Superior temporal gyrus (tissue), 1 donor: ENCODE data around the gene NPTN.
"Not testable (repeated sequence)": the region's sequence is repeated elsewhere in the genome, so short reads cannot be mapped to it uniquely, and the experiment has no call there.

ENCODE experiments used
- DNase-seq: peaks from one replicate; pipeline ENCODE4 v3.0.0-alpha.2; 2016; ENCODE audit errors: extremely low spot score

Gene NPTN

GRCh38 chr15:73600413-73601335 lies 32.5 kb downstream of the NPTN start:
- DNase-seq = no peak

- no peak for DNase-seq
These were observed 33.3 kb downstream of the NPTN start for GRCh38 chr15:73599934-73600333.

DNA sequence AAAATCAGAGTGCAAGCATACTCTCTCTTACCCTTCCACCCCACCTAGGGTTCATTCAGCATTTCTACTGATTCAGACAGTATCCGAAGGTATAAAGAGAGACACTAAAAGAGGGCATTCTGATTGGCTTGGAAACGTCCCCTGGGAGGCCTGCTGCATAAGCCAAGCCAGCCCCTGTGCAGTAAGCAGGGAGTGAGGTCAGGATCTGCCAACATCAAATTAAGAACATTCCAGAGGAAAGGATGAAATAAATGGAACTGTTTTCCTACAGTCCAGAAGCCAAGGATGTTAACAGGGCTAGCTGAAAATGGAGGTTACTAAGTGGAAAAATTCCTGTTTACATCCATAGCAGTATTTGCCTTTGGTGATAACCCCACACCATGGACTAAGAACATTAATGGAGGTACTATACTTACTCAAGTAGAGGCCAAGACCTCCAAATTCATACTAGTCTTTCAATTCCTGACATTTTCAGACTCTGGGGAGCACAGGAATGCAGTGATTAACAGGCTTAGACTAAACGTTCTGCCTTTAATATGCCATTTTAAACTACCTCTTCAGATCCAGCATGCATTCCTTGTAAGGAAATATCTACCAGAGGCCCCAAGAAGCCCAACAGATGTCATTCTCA lies 34.5 kb downstream of the NPTN start:
- no peak for DNase-seq

GRCh38 chr15:73597036-73597638 lies 36.1 kb downstream of the NPTN start:
- no peak for DNase-seq

GRCh38 chr15:73596174-73596573 lies 37.0 kb downstream of the NPTN start:
- DNase-seq = no peak

- DNase-seq = no peak
These were observed 39.1 kb downstream of the NPTN start for GRCh38 chr15:73594109-73594508.

DNA sequence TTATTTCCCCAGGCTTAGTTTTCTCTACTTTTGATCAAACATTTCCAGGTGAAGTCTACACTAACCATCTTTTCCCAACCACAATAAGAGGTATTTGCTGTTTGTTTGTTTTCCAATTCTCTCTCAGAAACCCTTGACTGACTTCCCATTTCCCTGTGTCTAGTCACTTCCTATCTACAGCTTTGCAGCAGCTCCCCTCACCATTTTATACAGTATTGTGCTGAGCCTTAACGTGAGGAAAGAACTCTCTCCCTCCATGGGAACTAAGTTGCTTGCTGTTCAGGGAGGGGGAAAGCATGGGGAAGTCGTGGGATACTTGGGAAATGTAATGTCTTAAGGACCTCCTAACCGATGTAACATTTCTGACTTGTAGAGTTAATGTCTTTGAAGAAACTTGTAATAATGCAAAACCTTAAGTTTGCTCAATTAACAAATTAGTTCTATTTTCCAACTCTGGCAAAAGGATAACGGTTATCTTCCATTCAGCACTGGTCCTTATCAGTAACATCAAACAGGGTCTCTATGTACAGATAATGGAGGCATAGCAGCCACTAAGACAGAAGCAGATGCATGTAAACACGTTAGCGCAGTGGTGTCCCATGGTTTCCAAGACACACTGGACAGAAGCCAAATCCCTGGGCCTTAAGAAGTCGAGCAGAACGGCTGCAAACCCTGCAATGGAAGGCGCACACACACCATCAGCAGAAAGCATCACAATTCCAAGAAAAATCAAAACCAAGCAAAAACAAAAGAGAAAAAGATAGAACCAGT lies 39.7 kb downstream of the NPTN start:
- DNase-seq = no peak

DNA sequence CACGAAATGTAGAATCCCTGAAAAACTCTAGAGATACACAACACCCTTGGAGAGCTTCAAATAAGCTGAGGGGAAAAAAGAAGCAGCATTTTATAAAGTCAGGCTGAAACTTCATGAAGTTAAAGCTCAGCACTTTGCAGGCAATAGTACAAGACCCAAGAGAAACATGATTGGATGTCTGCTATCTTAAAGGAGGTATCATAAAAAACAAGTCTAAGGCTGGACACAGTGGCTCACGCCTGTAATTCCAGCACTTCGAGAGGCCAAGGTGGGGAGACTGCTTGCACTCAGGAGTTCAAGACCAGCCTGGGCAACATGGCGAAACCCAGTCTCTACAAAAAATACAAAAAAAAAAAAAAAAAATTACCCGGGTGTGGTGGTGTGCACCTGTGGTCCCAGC lies 42.9 kb downstream of the NPTN start:
- no peak for DNase-seq

GRCh38 chr15:73589766-73590165 lies 43.4 kb downstream of the NPTN start:
- DNase-seq = no peak

DNA sequence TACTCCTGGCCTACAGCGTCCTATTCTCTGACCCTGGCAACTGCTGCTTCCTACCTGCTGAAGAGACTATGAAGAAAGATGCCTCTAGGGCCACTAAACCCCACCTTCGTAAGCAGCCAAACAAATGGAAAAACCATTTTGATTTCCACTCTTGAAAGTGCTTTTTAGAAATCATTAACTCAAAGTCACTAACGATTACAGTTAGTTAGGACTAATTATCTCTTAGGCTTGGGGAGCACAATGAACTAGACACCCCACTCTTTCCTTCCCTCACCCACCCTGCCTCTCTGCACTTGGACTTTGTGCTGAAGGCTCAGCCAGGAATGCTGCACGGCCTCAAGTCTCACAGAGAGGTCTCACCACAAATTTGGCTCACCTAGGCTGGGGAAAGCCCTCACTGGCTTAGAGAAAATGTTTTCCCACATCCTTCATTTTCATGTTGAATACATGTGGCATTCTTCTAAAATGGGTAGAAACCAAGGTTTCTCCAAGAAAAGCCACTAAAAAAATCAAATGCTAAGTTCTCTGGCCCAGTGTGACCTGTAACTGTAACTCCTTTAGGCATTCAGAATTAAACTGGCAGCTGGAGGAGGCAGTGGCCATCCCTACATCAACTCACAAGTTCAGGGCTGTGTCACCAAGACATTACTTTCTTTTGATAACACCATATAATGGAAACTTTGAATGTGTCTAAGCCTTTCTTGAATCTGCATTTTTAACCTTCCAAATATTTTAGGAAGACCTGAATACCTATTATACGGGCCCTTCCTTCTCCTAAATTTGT lies 47.1 kb downstream of the NPTN start:
- DNase-seq = no peak

DNA sequence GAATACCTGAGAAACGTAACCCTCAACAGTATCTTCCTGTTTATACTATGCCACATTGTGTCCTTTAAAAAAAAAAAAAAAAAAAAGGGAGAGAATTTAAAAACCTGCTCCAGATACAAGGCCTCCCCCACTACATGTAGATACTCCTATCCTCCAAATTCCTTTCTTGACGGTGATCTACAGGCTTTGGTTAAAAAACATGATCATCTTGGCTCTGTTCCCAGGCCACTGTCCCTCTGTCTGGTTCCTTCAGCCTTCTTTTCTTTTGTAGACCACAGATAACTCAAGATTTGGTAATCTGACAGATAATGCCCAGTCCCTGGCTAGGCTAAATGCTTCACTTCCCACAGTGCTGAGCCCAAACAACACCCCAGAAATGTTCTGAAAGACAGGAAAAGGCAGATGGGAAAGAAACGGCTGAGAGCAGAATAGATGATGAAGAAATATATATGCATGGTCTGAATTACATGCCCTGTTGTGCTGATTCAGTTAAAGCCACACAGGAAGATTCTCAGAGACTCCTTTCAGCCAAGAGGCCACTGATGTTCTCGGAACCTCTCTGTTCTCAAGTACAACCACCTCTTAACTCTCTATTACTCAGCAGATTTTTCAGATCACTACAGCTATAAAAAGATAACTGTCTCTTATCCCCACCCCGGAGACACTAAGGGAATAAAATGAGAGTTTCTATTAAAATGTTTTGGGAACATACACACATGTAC lies 48.3 kb downstream of the NPTN start:
- no peak for DNase-seq

- no peak for DNase-seq
These were observed 49.6 kb downstream of the NPTN start for GRCh38 chr15:73583544-73583943.

DNA sequence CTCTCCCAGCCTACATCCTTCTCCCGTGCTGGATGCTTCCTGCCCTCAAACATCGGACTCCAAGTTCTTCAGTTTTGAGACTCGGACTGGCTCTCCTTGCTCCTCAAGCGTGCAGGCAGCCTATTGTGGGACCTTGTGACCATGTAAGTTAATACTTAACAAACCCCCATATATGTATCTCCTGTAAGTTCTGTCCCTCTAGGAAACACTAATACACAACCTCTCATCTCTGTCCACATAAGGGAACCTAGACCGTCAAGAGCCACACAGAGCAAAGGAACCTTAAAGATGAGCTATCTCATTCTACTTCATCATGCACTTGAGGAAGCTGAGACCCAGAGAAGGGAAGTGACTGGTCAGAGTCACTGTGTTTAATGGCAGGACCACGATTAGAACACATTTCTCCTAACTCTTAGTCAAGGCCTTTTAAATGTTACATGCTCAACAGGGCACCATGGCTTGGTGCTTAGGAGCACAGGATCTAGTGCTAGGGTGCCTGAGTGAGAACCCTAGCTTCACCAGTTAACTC lies 50.3 kb downstream of the NPTN start:
- no peak for DNase-seq

DNA sequence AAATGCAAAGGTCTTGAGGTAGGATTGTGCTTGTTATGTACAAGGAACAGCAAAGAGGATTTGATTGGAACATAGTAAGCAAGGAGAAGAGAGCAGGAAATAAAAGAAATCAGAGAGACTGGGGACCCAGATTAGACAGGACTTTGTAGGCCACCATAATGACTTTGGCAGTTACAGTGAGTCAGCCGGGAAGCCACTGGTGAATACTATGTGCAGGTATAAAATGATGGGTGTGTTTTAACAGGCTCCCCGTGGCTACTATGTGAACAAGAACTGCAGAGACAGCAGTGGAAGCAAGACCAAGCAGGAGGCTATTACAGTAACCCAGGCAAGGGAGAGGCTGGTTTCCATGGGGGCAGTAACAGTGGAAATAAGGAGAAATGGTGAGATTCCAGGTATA lies 55.2 kb downstream of the NPTN start:
- DNase-seq = no peak

DNA sequence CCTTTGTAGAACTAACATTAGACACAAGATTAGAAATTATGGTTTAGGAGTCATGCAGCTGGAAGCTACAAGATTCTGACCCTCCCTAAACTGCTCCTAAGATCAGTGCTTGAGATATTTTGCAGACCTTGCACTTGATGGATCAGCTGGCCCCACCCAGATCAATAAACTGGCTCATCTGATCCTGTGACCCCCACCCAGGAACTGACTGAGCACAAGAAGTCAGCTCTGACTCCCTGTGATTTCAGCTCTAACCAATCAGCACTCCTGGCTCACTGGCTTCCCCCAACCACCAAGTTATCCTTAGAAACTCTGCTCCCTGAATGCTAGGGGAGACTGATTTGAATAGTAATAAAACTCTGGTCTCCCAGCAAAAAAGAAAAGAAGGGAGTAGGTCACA lies 55.6 kb downstream of the NPTN start:
- DNase-seq = not testable (repeated sequence)

DNA sequence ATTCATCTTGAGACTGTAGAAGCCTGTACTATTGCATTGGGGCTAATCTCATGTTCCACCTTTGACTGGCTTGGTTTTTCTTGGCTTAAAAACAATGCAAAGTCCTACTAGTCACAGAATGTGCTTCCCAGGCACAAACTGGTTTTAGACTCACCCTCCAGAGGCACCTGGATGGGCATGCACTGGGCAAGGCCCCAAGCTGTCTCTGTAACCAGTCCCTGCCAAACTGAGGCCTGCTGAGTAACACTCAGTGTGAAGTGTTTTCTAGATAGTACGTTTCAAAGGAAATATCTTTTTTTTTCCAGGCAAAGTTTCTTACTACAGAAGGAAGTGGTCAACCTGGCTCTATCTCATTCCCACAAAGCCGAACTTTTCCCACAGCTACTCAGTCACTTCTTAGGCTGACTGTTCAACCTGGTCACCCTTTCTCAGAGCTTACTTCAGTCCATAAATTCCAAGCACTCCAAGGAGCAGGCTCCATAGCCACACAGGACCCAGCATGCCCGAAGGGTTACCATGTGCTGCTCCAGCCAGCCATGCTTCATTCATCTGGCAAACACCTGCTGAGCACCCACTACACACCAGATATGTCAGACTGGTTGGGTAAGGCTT lies 57.4 kb downstream of the NPTN start:
- DNase-seq = no peak

GRCh38 chr15:73573572-73573971 lies 59.6 kb downstream of the NPTN start:
- no peak for DNase-seq

GRCh38 chr15:73573037-73573436 lies 60.2 kb downstream of the NPTN start:
- DNase-seq = no peak

DNA sequence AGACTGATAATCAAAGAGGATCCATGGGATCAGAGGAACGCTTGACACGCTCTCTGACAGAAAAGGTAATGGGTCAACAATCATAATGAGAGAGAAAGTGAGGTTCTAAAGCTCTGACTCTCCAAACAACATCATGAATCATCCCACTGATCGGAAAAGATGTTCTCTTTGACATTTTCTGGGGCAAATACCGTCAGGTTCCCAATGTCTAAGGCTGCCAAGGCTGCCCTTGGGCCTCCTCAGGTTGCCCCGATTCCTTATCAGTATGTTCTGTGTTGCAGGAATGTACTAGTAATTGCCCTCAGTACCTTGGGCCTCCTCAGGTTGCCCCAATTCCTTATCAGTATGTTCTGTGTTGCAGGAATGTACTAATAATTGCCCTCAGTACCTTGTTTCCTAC lies 60.9 kb downstream of the NPTN start:
- no peak for DNase-seq

DNA sequence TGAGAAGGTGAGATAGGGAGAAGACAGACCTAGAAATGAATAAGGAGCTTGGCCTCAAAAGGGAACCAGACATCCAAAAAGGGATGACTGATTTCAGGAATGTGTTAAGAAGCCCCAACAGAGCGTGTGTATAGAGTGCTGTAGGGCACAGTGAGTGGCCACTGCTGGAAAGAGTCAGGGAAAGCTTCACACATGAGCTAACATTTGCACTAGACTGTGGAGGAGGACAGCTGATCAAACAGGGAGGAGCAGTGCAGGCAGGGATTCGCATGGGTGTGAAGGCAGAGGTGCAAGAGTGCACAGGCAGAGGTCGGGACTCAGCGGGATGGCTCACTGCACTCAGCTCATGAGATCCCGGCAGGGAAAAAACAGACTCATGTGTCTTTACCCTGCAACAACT lies 61.8 kb downstream of the NPTN start:
- DNase-seq = no peak
